ENCODE data around the gene CTSW.
"Not testable (repeated sequence)": the region's sequence is repeated elsewhere in the genome, so short reads cannot be mapped to it uniquely, and the experiment has no call there.

DNA sequence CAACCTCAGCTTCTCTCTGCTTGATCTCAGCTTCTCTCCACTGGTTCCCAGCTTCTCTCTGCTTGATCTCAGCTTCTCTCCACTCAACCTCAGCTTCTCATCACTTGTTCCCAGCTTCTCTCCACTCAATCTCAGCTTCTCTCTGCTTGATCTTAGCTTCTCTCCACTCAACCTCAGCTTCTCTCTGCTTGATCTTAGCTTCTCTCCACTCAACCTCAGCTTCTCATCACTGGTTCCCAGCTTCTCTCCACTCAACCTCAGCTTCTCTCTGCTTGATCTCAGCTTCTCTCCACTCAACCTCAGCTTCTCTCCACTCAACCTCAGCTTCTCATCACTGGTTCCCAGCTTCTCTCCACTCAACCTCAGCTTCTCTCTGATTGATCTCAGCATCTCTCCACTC is 47.4 kb upstream of the CTSW start:
- not testable (repeated sequence) for TF ChIP-seq POLR2A (IDR thresholded peaks at IDR 0.05)
- TF ChIP-seq, protein P1, sequence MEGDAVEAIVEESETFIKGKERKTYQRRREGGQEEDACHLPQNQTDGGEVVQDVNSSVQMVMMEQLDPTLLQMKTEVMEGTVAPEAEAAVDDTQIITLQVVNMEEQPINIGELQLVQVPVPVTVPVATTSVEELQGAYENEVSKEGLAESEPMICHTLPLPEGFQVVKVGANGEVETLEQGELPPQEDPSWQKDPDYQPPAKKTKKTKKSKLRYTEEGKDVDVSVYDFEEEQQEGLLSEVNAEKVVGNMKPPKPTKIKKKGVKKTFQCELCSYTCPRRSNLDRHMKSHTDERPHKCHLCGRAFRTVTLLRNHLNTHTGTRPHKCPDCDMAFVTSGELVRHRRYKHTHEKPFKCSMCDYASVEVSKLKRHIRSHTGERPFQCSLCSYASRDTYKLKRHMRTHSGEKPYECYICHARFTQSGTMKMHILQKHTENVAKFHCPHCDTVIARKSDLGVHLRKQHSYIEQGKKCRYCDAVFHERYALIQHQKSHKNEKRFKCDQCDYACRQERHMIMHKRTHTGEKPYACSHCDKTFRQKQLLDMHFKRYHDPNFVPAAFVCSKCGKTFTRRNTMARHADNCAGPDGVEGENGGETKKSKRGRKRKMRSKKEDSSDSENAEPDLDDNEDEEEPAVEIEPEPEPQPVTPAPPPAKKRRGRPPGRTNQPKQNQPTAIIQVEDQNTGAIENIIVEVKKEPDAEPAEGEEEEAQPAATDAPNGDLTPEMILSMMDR (IDR thresholded peaks at IDR 0.05), result not testable (repeated sequence)

Data from transverse colon (tissue), 3 donors.